Upper lobe of left lung (tissue), 4 donors: Measurements from ENCODE around the gene UNC13C.

Source experiments
- POLR2A ChIP-seq, 4 donors: fragments of 450-650 bp; IDR thresholded peaks; one replicate each; pipeline ENCODE4 v1.5.1; 2016 to 2017; ENCODE audit warnings: antibody characterized with exemption in 4 of 4, mild to moderate bottlenecking in 2 of 4
- POLR2AphosphoS5 ChIP-seq, 2 donors: sonication (generic); formaldehyde crosslinking; IDR thresholded peaks; one replicate each; pipeline ENCODE4 v1.5.1; 2017; ENCODE audit warnings: antibody characterized with exemption in 2 of 2
- TF ChIP-seq, protein P1 (sequence below), 6 experiments: fragments of 450-650 bp in 4 of 6; fragments of 200-600 bp in 2 of 6; sonication (generic) in 2 of 6; IDR thresholded peaks; one replicate each; pipeline ENCODE4 v1.5.1; 2016 to 2019; ENCODE audit warnings: antibody characterized with exemption in 6 of 6

DNA sequence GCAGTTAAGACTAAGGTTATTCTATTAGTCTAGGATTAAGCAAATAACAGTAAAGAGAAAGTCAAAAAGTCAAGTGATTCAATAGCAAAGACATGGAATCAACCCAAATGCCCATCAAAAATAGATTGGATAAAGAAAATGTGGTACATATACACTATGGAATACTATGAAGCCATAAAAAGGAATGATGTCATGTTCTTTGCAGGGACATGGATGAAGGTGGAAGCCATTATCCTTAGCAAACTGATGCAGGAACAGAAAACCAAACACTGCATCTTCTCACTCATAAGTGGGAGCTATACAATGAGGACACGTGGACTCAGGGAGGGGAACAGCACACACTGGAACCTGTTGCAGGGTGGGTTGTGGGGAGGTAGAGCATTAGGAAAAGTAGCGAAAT lies 29.0 kb downstream of the UNC13C start:
- TF ChIP-seq, protein P1, sequence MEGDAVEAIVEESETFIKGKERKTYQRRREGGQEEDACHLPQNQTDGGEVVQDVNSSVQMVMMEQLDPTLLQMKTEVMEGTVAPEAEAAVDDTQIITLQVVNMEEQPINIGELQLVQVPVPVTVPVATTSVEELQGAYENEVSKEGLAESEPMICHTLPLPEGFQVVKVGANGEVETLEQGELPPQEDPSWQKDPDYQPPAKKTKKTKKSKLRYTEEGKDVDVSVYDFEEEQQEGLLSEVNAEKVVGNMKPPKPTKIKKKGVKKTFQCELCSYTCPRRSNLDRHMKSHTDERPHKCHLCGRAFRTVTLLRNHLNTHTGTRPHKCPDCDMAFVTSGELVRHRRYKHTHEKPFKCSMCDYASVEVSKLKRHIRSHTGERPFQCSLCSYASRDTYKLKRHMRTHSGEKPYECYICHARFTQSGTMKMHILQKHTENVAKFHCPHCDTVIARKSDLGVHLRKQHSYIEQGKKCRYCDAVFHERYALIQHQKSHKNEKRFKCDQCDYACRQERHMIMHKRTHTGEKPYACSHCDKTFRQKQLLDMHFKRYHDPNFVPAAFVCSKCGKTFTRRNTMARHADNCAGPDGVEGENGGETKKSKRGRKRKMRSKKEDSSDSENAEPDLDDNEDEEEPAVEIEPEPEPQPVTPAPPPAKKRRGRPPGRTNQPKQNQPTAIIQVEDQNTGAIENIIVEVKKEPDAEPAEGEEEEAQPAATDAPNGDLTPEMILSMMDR (IDR thresholded peaks at IDR 0.05): no peak
- TF ChIP-seq POLR2AphosphoS5 (IDR thresholded peaks at IDR 0.05): no peak
- TF ChIP-seq POLR2A (IDR thresholded peaks at IDR 0.05): no peak
